ENCODE data around the gene TLNRD1. TPM values are rescaled to one million over a fixed set of nuclear protein-coding genes. Genes with fewer than 3 reads are reported as not detected.

TLNRD1 gene
- total and polyA plus RNA-seq, 7 donors, result 0.65 to 5.1 (median 2.6) TPM

DNA sequence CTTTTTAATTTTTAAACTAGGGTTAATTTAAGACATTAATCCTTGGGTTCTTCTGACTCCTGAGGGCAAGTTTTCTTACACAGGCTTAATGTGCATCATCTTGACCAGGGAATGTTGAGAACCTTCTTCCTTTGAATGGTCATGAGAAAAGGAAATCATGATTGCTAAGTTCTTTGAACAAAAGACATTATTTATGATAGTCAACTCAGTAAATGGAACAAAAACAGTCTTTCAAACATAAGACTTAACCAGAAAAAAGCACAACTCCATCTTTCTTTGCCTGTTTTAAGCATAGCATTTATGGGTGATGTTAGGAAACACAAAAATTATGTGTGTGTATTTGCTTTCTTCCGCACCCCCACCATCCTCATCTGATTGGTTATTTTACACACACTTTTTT, 5.4 kb downstream of the TLNRD1 start:
- no peak for ATAC-seq
- TF ChIP-seq CTCF (IDR thresholded peaks at IDR 0.05), result no peak
- 97 to 100% (median 100%) methylated on average over 1 of the region's 1 CpG for WGBS, 3 donors
- Histone ChIP-seq H3K27ac (no peak overlapping the region), H3K4me1 (peaks cover 3% of the 10 kb centered on the region), H3K27me3 (ENCODE audit: insufficient read depth in 3 of 3, low read length in 2 of 3) (peaks cover 0 to 38% (median 6%) of the 10 kb centered on the region in 3 donors), H3K36me3 (ENCODE audit: insufficient read depth in 1 of 2, low read depth in 1 of 2) (no peaks in the 10 kb centered on the region), H3K9me3 (no peaks in the 10 kb centered on the region), H3K4me3 (no peak overlapping the region)
- intact Hi-C loops (cut with DNase I), result no loop called here
- no peak for DNase-seq

GRCh38 chr15:81007428-81008064, 6.8 kb downstream of the TLNRD1 start:
- Histone ChIP-seq H3K27ac (no peak overlapping the region), H3K4me1 (peaks cover 3% of the 10 kb centered on the region), H3K27me3 (ENCODE audit: insufficient read depth in 3 of 3, low read length in 2 of 3) (peaks cover 0 to 25% (median 1%) of the 10 kb centered on the region in 3 donors), H3K36me3 (ENCODE audit: insufficient read depth in 1 of 2, low read depth in 1 of 2) (no peaks in the 10 kb centered on the region), H3K4me3 (no peak overlapping the region), H3K9me3 (no peaks in the 10 kb centered on the region)
- WGBS, 3 donors, result 74 to 81% (median 75%) methylated on average over 6 of the region's 6 CpGs
- no peak for ATAC-seq
- no peak for DNase-seq
- TF ChIP-seq CTCF (IDR thresholded peaks at IDR 0.05), result no peak
- intact Hi-C loops (cut with DNase I), result no loop called here

- Histone ChIP-seq H3K36me3 (ENCODE audit: insufficient read depth in 1 of 2, low read depth in 1 of 2) (no peaks in the 10 kb centered on the region), H3K27me3 (ENCODE audit: insufficient read depth in 3 of 3, low read length in 2 of 3) (peaks cover 0 to 18% (median 0%) of the 10 kb centered on the region in 3 donors), H3K9me3 (no peaks in the 10 kb centered on the region), H3K4me1 (peaks cover 3% of the 10 kb centered on the region), H3K4me3 (no peak overlapping the region), H3K27ac (no peak overlapping the region)
- no peak for TF ChIP-seq CTCF (IDR thresholded peaks at IDR 0.05)
- intact Hi-C loops (cut with DNase I), result no loop called here
- DNase-seq, result no peak
- WGBS, 3 donors, result 94 to 97% (median 96%) methylated on average over 2 of the region's 2 CpGs
- no peak for ATAC-seq
These were observed 7.6 kb downstream of the TLNRD1 start for GRCh38 chr15:81008312-81008711.

- intact Hi-C loops (cut with DNase I), result no loop called here
- peaks cover 0 to under 1% (median 0%) of the 10 kb centered on the region in 3 donors for H3K27me3 ChIP-seq (ENCODE audit: insufficient read depth in 3 of 3, low read length in 2 of 3)
- H3K4me1 ChIP-seq, result no peaks in the 10 kb centered on the region
These were observed 9.4 kb downstream of the TLNRD1 start for GRCh38 chr15:81010086-81010485.

More at GRCh38 chr15:81010086-81010485, 9.4 kb downstream of the TLNRD1 start:
- no peak for DNase-seq
- TF ChIP-seq CTCF (IDR thresholded peaks at IDR 0.05), result no peak
- ATAC-seq, result no peak
- H3K9me3 ChIP-seq, result no peaks in the 10 kb centered on the region
- H3K36me3 ChIP-seq (ENCODE audit: insufficient read depth in 1 of 2, low read depth in 1 of 2), result no peaks in the 10 kb centered on the region
- WGBS, 3 donors, result 77 to 81% (median 77%) methylated on average over 4 of the region's 4 CpGs
- H3K27ac ChIP-seq, result no peak overlapping the region
- H3K4me3 ChIP-seq, result no peak overlapping the region
